NOMO-1 (cell line): ENCODE measurements around the gene RNU1-1.
"Not testable (repeated sequence)": the region's sequence is repeated elsewhere in the genome, so short reads cannot be mapped to it uniquely, and the experiment has no call there.

Experiments used
- DNase-seq, 2 experiments: peaks; one replicate each; lab custom pipeline; 2025; ENCODE audit not compliant: unreplicated experiment in 2 of 2; lab: John Stamatoyannopoulos, UW

Gene RNU1-1

DNA sequence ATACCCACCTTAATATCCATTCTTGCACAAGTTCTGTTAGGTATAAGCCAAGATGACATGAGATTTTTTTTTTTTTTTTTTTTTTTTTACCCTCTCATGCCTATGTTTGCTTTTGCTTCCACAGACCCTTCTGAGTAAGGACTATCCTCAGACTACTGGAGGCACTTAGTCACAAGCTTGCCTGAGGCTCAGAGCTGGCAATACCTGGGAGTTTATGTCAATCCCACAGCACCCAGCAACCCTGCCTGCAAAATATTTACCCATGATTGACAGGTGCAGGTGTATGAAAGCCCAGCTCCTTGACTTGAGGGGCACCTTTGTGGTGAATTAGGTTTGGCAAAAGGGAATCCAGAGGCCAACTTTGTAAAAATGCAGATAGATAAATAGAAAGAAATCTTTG lies 11.7 kb upstream of the RNU1-1 start:
- not testable (repeated sequence) for DNase-seq

DNA sequence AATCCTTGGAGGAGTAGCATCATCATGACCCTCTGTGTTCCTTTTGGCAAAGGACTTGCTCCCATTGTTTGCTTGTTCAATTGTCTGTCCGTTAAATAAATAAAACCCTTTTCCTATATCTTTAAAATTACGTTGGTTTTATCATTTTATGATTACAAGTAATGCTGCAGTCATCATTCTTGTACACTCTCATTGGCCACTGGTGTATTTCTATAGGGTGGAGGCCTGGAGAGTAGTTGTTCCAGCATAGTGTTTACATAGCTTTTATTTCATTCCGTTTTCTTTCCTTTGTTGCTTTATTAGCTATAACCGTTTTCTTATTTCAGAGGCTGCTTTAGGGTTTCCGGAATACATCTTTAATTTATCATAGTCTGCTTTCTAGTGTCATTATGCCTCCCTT lies 7.6 kb upstream of the RNU1-1 start:
- DNase-seq: not testable (repeated sequence)

DNA sequence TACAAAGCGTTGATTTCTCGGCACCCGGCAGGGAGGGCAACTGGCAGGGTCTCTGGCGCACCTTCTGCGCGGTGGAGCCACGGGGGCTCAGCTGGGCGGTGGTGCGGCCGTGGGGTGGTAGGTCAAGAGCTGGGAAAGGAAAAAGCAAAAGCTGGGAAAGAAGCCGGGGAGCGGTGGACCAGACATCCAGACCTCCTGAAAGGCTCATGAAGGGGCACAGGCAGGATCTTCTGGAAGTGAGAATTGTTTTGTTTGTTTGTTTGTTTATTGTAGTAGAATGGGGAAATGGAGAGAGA lies 7.2 kb upstream of the RNU1-1 start:
- DNase-seq: no peak

DNA sequence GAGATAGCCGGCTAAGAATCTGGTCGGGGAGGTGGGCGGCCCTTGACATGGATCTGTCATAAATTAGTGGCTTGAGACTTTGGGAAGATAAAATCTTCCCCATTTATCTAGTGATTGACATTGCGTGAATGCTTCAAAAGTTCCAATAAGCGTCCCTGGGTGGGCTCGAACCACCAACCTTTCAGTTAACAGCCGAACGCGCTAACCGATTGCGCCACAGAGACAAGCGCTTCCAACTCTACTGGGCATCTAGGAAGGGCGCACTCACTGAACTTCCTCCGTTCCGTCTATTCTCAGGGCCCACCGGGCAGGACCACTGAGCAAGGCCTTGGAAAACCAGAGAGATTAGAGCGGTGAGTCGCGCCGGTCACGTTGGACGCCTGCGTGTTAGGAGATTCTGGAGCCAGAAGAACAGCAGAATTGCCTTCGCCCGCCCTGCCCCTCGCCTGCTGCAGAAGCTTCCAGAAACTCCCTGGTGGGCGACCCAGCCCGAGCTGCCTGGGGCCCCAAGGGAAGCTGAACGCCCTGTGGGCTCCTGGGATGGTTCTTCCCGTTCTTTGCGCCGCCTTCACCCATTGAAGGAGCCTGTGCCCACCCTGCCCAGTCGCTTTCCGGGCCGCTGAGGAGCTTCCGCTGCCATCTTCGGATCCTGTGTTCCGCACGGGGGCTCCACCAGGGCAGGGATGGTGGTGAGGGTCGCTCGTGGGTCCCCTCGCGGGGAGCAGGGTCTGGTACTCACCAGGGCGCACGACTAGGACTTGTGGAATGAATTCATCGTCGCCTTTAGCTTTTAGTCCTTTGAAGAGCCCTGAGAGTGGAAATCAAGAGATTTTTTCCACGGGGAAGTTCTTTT lies 6.6 kb upstream of the RNU1-1 start:
- DNase-seq: not testable (repeated sequence)

DNA sequence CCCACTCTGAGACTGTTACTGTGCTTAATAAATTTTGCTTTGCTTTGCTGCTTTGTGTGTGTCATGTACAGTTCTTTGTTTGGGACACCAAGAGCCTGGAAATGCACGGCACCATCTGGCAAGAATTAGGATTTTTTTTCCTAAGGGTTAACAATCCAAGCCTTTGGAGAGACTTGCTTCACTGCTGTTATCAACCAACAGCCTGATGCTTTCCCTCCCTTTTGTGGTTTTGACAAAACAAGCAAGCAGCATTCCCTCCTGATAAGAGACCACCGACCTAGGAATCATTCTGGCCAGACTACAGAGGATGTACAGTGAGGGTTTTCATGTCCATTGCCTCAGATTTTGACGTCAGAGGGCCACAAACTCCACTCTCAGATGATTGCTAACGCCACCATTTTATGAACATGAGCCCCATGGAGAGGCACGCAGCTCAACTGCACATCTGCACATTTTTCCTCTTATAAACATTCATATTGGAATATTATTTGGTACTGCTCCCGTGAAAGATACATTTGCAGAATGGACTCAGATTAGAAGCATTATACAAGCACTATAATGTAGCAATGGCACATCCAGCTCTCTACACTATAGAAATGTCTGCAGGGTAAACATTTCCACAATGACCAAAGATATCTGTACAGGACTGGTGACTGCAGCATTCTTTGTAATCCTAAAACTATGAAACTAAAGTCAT lies 5.3 kb upstream of the RNU1-1 start:
- DNase-seq: not testable (repeated sequence)

DNA sequence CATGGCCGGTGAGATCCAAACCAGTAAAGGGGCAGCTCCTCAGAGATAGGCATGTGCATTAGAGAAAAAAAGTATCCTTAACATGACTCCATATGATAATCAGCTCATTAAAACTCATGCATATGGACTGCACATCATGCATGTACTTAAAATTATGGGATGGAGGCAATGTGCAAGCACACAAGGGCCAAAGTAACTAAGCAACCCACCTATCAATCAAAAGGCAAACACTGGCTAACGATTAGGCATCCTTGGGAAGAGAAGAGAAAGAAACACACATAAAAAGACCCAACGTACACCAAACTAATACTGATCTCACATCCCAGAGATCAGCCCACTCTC lies 4.8 kb upstream of the RNU1-1 start:
- DNase-seq: not testable (repeated sequence)

DNA sequence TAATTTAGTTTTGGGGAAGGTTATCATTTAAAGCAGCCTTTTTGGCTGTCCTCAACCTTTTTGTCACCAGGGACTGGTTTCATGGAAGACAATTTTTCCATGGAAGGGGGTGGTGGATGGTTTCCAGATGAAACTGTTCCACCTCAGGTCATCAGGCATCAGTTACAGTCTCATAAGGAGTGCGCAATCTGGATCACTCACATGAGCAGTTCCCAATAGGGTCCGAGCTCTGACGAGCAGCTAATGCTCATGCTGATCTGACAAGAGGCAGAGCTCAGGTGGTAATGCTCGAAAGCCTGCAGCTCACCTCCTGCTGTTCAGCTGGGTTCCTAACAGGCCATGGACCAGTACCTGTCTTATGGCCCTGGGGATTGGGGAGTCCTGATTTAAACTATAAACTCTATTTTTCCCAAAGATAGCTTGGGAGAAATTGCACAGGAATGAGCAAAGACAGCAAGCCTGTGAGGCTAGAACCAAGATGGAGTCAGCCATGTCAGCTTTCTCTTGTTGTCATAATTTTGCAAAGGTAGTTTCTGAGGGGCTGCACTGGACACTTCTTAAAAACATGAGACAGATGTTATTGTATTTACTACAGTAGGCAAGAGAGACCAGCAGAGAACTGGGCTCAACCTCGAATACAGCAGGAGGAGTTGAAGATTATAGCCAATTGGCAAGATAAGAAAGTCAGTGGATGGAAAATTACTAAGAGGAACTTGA lies 2.8 kb upstream of the RNU1-1 start:
- not testable (repeated sequence) for DNase-seq

DNA sequence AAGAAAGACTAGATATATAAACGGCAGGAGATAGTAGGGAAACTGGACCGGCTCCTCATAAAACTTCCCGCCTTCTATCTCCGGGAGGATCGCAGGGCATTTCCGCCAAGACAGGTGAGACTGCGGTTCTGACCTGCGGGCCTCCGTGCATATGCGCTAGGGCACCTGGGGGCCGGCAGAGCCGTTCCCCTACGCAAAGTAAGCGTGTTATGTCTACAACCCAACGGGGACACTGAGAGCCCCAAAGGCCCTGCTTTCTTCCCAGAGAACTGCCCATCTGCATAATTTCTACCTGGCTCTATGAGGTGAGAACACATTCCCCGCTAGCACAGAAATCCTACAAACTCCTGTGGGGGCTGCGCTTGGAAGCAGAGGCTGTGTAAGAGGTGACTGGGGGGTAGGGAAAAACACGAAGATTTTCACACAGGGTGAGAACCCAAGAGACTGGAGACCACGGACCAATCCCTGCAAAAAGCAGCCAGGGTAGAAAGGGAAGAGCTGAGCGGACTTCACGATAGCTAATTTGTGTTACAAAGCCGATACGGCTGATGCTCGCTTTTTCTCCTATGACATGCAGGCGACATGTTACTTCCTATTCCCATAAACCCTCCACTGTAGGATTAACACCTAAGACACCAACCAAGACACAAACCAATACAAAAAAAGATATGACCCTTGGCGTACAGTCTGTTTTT lies 526 bp downstream of the RNU1-1 start:
- peak; percentile 32 to 88 for DNase-seq

DNA sequence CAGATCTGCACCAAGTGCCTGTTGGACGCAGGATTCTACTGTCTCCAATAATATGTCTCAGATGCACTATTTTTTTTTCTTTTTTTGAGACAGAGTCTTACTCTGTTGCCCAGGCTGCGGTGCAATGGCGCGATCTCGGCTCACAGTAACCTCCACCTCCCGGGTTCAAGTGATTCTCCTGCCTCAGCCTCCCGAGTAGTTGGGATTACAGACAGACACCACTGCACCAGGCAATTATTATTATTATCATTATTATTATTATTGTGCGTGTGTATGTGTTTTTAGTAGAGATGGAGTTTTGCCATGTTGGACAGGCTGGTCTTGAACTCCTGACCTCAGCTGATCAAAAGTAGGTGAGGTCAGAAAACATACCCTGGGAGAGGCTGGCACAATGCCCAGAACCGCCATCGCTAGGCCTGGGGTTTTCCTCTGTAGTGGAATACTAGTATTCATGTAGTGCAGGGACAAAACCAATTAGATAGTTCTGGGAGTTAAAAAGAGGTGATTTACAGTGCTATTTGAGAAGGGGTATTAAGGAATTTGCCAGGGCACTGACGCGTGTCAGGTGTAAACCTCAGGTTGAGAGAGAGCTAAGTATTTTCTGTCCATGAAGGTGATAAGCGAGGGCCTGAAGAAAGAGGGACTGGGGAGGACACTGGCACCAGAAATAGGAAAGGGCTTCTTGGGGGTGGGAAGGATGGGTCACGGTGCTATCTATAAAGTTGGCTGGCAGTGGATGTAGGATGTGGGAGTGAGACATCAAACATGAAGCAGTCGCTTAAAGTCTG lies 1.3 kb downstream of the RNU1-1 start:
- DNase-seq: not testable (repeated sequence)

DNA sequence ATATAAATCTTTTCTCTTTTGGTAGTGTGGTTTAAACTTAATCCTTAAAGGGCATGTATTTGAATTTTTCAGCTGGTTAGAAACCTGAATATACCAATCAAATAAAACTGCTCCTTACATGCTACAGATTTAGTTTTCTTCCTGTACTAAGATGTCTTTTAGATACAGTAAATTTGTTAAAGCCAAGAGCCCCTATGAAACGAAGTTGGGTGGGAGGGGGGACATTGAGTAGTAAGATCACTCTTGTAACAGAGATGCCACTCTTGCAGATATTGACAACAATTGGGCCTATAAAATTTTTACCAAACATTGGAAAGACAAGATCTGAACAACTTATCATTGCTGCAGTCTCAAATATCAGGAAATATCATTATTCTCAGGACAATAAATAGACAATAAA lies 2.2 kb downstream of the RNU1-1 start:
- not testable (repeated sequence) for DNase-seq

DNA sequence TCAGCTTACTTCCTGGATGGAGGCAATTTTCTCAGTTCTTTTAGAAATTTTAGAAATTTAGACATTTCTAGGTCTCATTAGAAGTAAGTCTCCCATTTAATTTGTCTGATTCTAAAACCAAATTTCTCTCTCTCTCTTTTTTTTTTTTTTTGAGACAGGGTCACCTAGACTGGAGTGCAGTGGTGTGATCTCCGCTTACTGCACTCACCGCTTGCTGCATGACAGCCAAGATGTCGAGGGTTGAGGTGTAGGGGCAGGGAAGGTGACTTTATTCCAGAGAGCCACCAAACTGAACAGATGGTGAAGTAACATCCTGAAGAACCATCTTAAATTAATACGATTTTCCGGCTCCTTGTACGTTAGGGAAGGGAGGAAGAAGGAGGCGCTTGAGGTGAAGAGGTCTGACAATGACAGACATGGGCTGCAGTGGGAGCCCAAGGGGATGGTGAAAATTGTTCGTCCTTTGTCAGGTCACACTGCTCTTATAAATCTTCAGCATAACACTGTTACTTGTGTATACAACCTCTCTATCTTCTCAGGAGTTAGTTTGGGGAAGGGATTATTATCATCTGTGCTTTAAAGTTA lies 5.1 kb downstream of the RNU1-1 start:
- not testable (repeated sequence) for DNase-seq

DNA sequence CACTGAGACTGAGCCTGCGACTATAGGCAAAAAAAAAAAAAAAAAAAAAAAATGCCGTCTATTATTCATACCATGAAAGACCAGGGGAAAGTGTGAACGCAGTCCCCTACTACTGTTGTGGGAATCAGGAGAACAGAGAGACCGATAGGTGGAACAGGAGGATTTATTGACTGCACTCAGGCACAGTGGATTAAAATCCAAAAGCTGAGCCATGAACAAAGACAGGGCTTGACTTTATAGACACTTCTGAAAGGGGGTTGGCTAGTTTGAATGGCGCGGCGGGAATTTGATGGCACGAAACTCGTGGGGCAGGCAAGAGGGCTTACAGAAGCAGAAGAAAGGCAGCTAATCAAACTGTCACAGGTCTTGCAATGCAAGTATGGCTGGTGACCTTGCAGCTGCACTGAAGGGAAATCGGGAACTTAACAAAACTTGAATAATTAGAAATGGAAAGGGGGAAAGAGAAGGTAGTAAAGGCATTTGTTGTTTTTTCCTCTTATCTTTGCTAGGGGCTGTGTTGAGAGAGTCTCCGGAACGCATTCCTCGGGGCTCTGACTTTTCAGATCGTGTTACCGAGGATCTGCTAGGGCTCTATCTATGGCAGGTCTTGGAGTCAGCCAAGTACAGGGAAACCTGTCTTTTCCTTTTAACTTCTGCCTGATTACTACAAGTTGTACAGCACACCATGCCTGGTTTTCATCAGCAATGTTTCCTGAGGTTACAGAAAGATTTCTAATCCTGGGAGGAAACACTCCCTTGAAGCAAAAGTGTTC lies 7.5 kb downstream of the RNU1-1 start:
- DNase-seq: not testable (repeated sequence)

DNA sequence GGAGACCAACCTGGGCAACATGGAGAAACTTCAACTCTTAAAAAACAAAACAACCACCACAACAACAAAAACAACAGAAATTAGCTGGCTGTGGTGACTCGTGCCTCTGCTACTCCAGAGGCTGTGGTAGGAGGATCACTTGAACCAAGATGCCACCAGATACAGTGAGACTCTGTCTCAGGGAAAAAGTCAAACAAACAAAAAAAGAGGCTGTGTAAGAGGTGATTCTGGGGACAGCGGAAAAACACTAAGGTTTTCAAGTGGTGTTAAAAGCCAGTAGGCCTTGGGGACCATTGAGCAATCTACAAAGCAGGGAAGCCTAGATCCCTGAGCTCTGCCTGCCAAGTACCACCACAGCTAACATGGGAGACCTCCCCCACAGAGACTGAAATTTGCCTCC lies 8.2 kb downstream of the RNU1-1 start:
- not testable (repeated sequence) for DNase-seq

DNA sequence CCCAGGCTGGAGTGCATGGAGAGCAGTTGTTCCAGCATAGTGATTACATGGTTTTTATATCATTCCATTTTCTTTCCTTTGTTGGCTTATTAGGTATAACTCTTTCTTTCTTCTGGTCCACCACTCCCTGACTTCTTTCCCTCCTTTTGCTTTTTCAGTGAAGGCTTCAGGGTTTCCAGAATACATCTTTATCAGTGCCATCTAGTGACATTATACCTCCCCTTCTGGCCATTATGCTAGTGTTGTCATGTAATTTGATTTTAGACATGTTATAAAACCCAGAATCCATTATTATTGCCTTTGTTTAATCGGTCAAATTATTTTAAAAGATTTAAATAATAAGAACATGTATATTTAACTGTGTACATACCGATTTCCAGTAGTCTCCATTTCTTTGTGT lies 10.6 kb downstream of the RNU1-1 start:
- DNase-seq: no peak

DNA sequence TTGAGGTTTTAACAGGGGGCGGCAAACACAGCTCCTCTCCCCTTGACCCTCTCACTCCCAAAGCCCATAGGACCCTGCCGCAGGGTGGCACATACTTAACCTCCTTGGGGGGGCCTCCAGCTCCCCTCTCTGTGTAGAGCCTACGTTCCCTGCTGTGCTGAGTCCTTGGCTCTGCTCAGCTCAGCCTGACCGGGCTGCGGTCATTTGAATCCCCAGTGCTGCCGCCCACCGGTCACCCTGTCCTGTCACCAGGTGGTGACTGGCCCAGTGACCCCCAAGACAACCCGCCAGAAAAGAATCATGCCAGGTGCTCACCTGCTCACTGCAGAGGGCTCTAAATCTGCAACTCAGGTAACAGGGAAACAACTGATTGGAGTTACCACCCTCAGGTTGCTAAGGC lies 12.6 kb downstream of the RNU1-1 start:
- DNase-seq: not testable (repeated sequence)

DNA sequence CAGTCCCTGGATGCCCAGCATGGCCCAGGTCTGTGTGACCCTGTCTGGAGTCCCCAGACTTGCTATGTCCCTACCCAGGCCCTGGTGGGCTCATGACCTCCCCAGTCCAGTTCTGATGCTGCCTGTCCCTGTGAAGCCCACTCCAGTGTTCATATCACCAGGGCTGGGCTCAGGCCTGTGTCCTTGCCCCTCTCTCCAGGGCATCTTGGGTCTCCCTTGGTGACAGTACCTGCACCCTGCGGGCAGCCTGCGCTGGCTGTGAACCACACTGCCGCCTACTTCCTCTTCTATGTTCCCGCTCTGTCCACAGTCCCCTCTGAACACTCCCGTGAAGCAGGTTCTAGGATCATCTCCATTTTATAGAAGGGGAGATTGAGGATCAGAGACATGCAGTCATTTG lies 13.1 kb downstream of the RNU1-1 start:
- DNase-seq: not testable (repeated sequence)

DNA sequence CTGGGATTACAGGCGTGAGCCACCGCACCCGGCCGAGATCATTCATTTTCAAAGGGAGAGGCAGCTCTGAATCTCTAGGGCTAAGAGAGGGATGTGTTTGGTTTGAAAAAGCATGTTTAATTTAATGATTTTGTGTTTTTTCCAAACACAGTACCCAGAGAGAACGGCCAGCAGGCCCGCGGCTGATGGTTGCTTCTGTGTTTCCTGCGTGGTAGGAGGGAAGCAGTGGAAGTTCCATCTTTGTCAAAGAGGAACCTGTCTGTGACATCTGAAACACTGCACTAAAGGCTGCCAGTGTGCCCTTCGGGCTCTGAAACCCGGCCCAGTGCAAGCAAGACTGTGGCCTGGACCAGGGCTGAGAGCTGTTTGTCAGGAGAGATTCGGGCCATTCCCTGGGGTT lies 13.6 kb downstream of the RNU1-1 start:
- DNase-seq: peak in 1 of 2 experiments; percentile 13

DNA sequence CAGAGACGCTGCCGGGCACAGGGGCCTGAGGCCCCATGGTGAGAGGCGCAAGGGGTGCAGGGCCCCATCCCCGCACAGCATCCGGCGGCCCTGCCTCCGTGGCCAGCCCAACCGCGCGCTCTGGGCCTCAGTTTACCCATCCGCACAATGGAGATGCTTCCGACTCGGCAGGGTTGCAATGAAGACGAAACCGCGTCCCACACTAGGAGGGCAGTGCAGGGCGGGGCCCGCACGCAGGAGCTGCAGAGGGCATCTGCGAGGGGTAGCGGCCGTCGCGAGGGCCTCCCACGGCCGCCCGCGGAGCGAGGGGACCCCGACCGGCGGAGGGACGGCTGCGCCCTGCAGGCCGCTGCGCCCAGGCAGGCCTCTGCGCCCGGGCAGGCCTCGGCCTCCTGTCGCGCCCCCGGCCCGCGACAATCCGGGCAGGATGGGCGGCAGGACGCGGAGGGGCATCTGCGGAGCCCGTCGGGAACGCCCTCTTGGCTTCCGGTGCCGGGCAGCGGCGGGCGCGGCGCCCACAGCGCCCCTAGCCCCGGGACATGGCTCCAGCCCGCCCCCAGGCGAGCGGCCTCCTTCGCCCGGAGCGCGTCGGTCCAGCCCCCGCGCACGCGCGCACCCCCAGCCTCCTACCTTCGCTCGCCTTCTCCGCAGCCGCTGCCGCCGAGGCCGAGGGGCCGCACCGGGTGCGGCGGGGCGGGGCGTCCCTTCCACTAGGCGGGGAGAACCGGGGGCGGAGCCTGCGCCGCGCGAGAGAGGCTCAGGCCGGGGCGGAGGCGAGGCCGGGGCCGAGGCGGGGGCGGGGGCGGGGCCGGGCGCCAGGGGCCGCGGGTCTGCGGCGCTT lies 15.3 kb downstream of the RNU1-1 start:
- peak; percentile 64 to 68 for DNase-seq
